SU-DHL-6 (cell line): ENCODE measurements around the gene APBA2.

Experiments
- EZH2phosphoT487 ChIP-seq: fragments of 200-600 bp; sonication (generic), shearing (Covaris generic); conservative IDR thresholded peaks from 2 replicates; pipeline ENCODE4 v1.6.1; 2018; ENCODE audit warnings: mild to moderate bottlenecking, antibody characterized with exemption, low read length, moderate library complexity, mixed read lengths
- TF ChIP-seq, protein P1 (sequence below): fragments of 200-600 bp; sonication (generic); IDR thresholded peaks from one replicate; pipeline ENCODE4 v1.5.1; 2017; ENCODE audit warnings: antibody characterized with exemption, mild to moderate bottlenecking, low read length, moderate library complexity; ENCODE audit not compliant: insufficient read depth, poor library complexity, severe bottlenecking

DNA sequence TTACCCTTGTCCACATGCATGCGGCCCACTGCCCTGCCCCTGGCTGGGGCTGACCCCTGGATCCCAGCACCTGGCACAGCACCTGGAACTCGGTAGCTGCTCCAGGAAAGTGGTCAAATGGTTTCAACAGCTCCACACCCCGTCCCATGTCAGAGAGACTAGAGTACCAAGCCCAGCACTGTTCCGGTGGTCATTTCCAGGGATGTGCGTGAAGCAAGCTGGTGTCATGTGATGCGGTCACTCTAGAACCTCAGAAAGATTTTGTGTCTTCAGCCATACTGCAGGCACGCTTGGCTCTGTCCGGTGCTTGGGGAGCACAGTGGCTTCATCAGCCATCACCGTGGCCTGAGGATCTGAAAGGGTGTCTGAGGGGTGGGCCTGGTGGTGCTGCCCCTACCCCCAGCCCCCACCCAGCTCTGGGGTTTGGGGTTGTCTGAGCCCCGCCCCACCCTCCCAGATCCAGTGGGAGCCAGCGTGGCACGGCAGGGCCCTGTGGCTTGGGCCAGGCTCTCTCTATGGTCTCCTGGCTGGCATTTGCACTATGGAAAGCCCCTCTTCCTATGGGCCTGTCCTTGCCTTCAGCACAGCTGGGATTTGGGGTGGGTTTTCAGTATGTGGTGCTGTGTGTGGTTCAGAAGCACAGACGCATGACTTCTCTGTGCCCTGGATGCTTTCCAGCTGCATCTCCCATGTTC, 15.3 kb downstream of the APBA2 start:
- TF ChIP-seq, protein P1, sequence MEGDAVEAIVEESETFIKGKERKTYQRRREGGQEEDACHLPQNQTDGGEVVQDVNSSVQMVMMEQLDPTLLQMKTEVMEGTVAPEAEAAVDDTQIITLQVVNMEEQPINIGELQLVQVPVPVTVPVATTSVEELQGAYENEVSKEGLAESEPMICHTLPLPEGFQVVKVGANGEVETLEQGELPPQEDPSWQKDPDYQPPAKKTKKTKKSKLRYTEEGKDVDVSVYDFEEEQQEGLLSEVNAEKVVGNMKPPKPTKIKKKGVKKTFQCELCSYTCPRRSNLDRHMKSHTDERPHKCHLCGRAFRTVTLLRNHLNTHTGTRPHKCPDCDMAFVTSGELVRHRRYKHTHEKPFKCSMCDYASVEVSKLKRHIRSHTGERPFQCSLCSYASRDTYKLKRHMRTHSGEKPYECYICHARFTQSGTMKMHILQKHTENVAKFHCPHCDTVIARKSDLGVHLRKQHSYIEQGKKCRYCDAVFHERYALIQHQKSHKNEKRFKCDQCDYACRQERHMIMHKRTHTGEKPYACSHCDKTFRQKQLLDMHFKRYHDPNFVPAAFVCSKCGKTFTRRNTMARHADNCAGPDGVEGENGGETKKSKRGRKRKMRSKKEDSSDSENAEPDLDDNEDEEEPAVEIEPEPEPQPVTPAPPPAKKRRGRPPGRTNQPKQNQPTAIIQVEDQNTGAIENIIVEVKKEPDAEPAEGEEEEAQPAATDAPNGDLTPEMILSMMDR = no peak
- no peak for TF ChIP-seq EZH2phosphoT487
